ENCODE results near the gene AFAP1L1. TPM values are rescaled to one million over a fixed set of nuclear protein-coding genes. Genes with fewer than 3 reads are reported as not detected.

Gene AFAP1L1
- 10 to 100 TPM in 1 of 4 donors, 1 to 10 TPM in 3; 4.8 to 11.6 (median 7.3) TPM for total RNA-seq

- H3K27ac ChIP-seq: peak within 1 kb of the TSS; percentile 77
- H3K4me1 ChIP-seq: peaks cover 26% of the 10 kb centered on the region
- no peaks in the 10 kb centered on the region for H3K9me3 ChIP-seq
- 0% methylated on average over 21 of the region's 81 CpGs for WGBS
- TF ChIP-seq POLR2AphosphoS5 (IDR thresholded peaks at IDR 0.05) (no peak), POLR2A (IDR thresholded peaks at IDR 0.05) (peak in 1 of 2 donors; percentile 24), EP300 (IDR thresholded peaks at IDR 0.05) (no peak)
- peak; percentile 83 to 85 for DNase-seq (ENCODE audit: low spot score in 2 of 2)
- H3K36me3 ChIP-seq: no peaks in the 10 kb centered on the region
- H3K4me3 ChIP-seq: peak within 1 kb of the TSS; percentile 67
- peaks cover 3% of the 10 kb centered on the region for H3K27me3 ChIP-seq
Observed at GRCh38 chr5:149271716-149272563, at the start of gene AFAP1L1. Gene AFAP1L1, plus strand, starts transcription at chr5:149271859. Its CDS starts 110 bp downstream, at chr5:149271969.

GRCh38 chr5:149223081-149223848 lies 48.4 kb upstream of the AFAP1L1 start:
- Histone ChIP-seq H3K4me1 (peaks cover 17% of the 10 kb centered on the region), H3K27me3 (no peaks in the 10 kb centered on the region), H3K9me3 (no peaks in the 10 kb centered on the region), H3K4me3 (no peak overlapping the region), H3K27ac (no peak overlapping the region), H3K36me3 (no peaks in the 10 kb centered on the region)
- WGBS: 76% methylated on average over 11 of the region's 11 CpGs
- DNase-seq (ENCODE audit: low spot score in 2 of 2): no peak
- TF ChIP-seq CTCF (IDR thresholded peaks at IDR 0.05) (no peak), EP300 (IDR thresholded peaks at IDR 0.05) (no peak), POLR2A (IDR thresholded peaks at IDR 0.05) (no peak), POLR2AphosphoS5 (IDR thresholded peaks at IDR 0.05) (no peak)

- no peak for DNase-seq (ENCODE audit: low spot score in 2 of 2)
- H3K4me3 ChIP-seq: no peak overlapping the region
- H3K9me3 ChIP-seq: no peaks in the 10 kb centered on the region
- no peaks in the 10 kb centered on the region for H3K27me3 ChIP-seq
- TF ChIP-seq EP300 (IDR thresholded peaks at IDR 0.05) (no peak), POLR2AphosphoS5 (IDR thresholded peaks at IDR 0.05) (no peak), POLR2A (IDR thresholded peaks at IDR 0.05) (no peak)
- no peak overlapping the region for H3K27ac ChIP-seq
- no peaks in the 10 kb centered on the region for H3K36me3 ChIP-seq
- H3K4me1 ChIP-seq: peaks cover 26% of the 10 kb centered on the region
- WGBS: 81% methylated on average over 5 of the region's 5 CpGs
Observed at GRCh38 chr5:149224282-149224681, 47.4 kb upstream of the AFAP1L1 start.

GRCh38 chr5:149227168-149227826 lies 44.4 kb upstream of the AFAP1L1 start:
- no peak overlapping the region for H3K4me3 ChIP-seq
- DNase-seq (ENCODE audit: low spot score in 2 of 2): no peak
- no peaks in the 10 kb centered on the region for H3K27me3 ChIP-seq
- H3K9me3 ChIP-seq: no peaks in the 10 kb centered on the region
- TF ChIP-seq POLR2AphosphoS5 (IDR thresholded peaks at IDR 0.05) (no peak), EP300 (IDR thresholded peaks at IDR 0.05) (no peak), POLR2A (IDR thresholded peaks at IDR 0.05) (no peak), CTCF (IDR thresholded peaks at IDR 0.05) (no peak)
- H3K27ac ChIP-seq: no peak overlapping the region
- no peaks in the 10 kb centered on the region for H3K36me3 ChIP-seq
- H3K4me1 ChIP-seq: peaks cover 17% of the 10 kb centered on the region
- WGBS: 65% methylated on average over 2 of the region's 2 CpGs

- TF ChIP-seq CTCF (IDR thresholded peaks at IDR 0.05): peak; percentile 56 to 70
- peak in 1 of 3 donors; percentile 23 for TF ChIP-seq POLR2AphosphoS5 (IDR thresholded peaks at IDR 0.05)
- TF ChIP-seq EP300 (IDR thresholded peaks at IDR 0.05): no peak
- no peak for TF ChIP-seq POLR2A (IDR thresholded peaks at IDR 0.05)
- Histone ChIP-seq H3K4me1 (peaks cover 13% of the 10 kb centered on the region), H3K27me3 (no peaks in the 10 kb centered on the region), H3K27ac (peak overlapping the region; percentile 27), H3K9me3 (no peaks in the 10 kb centered on the region), H3K4me3 (no peak overlapping the region), H3K36me3 (peaks cover 4% of the 10 kb centered on the region)
- DNase-seq (ENCODE audit: low spot score in 2 of 2): no peak
- WGBS: 24% methylated on average over 5 of the region's 5 CpGs
Observed at GRCh38 chr5:149228618-149229297, 42.9 kb upstream of the AFAP1L1 start.
